Measurements from ENCODE around the gene RIOK1. TPM values are rescaled to one million over a fixed set of nuclear protein-coding genes. Genes with fewer than 3 reads are reported as not detected.

RIOK1 gene
- total and polyA plus RNA-seq, 2 of the 8 experiments (the other 6 are each of a cell fraction or from before 2014, with no cell fraction given): 11.8 to 26.9 TPM

DNA sequence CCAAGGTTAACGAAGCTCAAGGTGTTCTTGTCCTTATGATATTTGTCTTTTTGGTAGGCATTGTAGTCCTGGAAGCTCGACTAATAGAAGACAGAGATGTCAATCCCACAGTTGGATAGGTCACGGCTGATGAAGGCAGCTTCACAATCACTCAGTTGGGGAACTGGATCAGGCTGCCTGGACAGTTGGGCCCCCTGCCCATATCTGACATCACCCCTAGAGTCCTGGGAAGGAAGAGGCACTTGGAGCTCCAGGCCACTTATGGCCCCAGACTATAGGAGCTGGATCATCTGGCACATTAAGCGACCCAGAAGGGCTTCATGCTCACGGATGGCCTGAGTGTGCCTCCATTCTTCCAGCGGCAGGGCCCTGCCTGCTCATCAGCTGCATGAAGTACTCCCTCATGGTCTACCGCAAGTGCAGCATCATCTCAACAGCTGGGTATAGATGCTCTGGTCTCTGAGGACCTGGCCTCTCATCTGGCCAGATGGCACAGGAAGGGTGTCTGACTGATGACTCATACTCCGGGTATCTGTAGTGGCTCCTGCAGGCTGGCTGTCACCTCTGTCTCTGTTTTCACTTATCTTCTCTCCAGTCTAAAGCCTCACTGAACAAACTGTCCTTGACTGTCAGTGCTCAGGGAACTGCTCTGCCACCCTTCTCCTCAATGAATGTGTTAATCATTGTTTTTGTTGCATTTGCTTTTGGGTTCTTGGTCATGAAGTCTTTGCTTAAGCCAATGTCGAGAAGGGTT lies 47.4 kb upstream of the RIOK1 start (continued):
- TF ChIP-seq RFX5 (IDR thresholded peaks at IDR 0.05; ENCODE audit: borderline replicate concordance, low read depth, low read length) (no peak), EZH2 (IDR thresholded peaks at IDR 0.05; ENCODE audit: low read depth, low read length, severe bottlenecking) (no peak), PHF8 (conservative IDR thresholded peaks at IDR 0.05; ENCODE audit: low read depth, low read length) (no peak), MAFK (IDR thresholded peaks at IDR 0.05; ENCODE audit: low read depth, low read length) (no peak)

All from H1 (cell line).